HG03159 (cell line): ENCODE measurements around the gene RAMP3.
"Not testable (repeated sequence)": the region's sequence is repeated elsewhere in the genome, so short reads cannot be mapped to it uniquely, and the experiment has no call there.

Experiments used
- ATAC-seq: cut with Tn5 transposase; IDR thresholded peaks from one replicate; pipeline ENCODE4 v1.9.1; 2021; ENCODE audit warnings: mild to moderate bottlenecking, moderate library complexity; ENCODE audit not compliant: unreplicated experiment

RAMP3 gene

DNA sequence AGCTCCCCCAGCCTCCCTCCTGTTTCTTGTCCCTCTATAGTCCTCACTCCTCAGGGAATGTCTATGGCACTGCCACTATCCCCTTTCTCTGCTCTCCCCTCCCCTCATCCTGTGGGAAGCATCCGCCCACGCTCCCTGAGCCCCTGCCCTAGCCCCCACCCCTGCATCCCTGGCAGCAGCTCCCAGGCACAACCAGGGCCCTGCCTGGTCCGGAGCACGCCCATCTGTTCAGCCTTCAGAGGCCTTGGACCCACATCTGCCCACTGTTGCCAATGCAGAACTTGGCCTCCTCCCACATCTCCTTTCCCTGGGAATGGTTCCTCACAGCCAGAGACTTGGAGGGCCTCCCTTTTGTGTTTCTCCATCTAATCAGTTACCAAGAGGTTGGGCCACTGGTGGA lies 25.7 kb upstream of the RAMP3 start:
- no peak for ATAC-seq

DNA sequence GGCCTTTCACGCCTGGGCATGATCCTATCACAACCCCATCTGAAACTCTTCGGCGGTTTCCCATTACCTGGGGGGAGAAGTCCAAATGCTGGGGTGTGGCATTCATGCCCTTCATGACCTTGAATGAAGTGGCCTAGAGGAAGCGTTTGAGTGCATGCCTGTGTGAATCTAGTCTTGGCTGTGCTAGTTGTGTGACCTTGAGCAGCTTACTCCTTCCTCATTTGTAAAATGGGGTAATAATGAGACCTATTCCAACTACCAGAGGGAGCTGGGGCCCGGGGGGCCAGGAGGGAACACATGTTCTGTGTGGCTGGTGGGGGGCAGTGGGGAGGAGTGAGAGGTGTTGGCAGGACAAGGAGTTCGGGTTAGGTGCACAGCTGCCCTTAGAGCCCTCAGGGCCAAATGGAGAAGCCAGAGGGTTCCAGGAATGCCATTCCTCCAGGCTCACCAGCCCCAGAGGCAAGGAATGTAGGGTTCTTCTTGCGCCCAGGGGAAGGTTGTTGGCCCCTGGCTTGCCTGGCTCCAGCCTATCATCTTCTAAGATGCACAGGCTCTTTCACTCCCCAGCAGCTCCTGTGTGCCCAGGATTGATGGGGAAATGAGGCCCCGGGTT lies 24.8 kb upstream of the RAMP3 start:
- no peak for ATAC-seq

DNA sequence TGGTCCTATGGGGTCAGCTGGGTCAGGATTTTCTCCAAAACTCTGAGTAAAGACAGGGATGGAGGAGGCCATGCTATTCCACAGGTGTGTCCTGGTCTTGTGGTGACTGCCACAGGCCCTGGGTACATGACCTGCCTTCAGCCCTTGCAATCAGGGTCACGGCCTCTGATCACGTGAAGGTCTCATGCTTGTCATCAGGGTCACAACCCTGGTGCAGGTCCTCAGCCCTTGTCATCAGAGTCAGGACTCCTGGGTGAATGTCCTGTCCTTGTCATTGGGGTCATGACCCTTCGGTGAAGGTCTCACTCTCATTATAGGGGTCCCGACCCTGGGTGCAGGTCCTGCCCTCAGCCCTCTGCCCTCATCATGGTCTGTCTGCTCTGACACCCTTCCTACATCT lies 24.2 kb upstream of the RAMP3 start:
- no peak for ATAC-seq

DNA sequence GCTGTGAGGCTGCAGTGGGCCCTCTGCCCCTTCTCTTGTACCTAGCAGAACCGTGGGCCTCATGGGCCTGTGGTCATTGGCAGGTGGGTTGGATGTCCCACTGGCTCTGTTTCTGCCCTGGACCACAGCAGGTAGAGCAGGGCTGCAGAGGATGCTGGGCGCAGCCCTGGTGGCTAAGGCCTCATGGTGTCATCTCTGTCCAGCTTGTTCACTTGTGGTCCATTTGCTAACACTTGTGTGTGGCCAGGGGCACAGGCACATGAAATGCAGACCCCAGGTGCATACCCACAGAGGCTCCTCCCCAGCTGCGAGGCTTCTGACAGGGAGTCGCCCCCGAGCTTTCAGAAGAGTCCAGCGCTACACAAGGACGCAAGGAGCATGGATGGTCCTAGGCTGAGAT lies 23.7 kb upstream of the RAMP3 start:
- ATAC-seq, result no peak

DNA sequence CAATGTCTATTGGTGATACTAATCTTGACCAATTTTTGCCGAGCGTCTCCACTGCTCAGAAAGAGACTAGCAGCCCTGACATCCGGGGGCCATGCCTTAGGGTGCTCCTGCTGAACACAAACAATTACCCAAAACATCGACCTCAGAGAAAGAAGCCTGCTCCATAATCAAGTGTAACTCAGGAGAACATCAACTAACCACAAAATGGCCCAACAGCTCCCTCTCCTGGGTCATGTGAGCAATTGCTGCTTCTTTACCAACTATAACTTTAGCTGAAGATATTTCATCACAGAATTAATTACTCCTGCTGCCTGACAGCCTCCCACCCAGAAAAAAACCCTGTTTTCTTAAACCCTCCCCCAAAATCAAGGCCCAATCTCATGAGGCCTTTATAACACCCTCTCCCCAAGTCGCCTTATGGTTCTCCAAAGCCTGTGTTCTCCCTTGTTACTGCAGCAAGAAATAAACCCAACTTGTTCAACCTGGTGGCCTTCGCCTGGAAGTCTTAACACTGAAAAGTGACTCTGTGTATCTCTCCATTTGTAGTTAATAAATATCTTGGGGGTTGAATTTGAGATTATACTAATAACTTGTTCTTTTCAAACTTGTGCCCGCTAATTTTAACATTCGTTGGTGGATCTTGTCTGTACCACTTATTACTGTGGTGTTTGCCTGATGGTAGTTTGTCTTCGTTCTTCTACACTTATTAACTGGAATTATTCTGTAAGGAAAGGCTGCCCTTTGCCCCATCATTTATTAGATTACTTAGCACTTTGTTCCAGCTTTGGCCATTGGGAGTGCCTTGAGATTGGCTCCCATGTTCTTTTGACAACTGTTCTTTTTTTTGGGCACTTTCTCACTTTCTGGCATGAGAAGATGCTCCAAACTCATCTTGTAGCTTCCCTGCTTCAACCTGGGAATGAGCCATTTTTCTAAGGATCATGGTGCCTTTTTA lies 21.2 kb upstream of the RAMP3 start:
- ATAC-seq, result peak; percentile 51

DNA sequence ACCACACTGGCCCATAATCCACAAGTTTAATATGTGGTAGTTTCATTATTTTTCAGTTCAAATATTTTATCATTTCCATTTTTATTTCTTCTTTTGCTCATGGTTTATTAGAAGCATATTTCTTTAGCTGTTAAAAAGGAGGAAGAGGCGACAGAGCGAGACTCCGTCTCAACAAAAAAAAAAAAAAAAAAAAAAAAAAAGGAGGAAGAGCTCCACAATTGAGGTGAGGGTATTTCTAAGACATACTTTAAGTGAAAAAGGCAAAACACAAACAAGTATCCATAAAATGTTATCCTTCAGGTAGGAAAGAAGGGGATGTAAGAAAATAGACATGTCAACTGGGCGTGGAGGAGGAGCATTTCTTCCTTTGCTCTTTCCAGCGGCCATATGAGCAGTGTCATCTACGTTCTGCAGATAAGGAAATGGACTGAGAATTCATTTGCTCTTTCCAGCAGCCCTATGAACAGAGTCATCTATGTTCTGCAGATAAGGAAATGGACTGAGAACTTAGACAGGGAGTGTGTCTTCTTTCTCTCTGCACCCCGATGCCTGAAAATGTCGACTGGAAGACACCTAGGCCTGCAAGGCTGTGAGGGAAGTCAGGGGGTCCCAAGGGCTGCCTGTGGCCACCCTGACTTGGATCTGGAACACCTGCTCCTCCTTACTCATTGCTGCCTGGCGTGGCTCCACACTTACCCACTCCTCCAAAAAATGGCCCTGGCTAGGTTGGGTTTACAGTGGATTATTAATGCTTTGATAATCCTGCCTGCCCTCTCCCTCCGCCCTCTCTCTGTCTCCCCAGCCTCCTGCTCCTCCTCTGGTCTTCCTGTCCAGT lies 18.9 kb upstream of the RAMP3 start:
- no peak for ATAC-seq

DNA sequence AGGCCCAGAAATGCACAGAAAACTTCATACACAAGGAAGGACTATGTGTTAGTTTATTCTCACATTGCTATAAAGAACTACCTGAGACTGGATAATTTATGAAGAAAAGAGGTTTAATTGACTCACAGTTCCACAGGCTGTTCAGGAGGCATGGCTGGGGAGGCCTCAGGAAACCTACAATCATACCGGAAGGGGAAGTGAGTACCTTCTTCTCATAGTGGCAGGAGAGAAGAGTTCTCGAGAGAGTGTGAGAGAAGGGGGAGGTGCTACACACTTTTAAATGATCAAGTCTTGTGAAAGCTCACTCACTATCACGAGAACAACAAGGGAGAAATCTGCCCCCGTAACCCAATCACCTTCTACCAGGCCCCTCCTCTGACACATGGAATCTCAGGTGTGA lies 16.8 kb upstream of the RAMP3 start:
- peak; percentile 48 for ATAC-seq

DNA sequence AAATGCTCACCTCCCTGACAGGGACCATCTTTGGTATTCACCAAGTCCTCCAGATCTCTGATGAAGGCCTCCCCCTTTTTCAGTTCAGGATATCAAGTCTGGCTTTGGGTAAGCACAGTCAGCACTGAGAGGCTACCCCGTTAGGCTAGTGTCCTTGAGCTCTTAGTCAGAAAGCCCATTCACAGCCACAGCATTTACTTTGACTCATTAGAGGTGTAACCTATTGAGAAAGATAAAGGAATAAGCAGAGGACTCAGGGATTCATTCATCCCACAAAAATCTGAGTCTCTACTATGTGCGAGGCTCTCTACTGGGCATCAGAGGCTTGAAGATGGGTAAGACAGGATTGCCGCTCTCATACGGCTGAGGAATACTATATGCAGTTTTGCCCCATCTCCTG lies 14.0 kb upstream of the RAMP3 start:
- ATAC-seq, result no peak

DNA sequence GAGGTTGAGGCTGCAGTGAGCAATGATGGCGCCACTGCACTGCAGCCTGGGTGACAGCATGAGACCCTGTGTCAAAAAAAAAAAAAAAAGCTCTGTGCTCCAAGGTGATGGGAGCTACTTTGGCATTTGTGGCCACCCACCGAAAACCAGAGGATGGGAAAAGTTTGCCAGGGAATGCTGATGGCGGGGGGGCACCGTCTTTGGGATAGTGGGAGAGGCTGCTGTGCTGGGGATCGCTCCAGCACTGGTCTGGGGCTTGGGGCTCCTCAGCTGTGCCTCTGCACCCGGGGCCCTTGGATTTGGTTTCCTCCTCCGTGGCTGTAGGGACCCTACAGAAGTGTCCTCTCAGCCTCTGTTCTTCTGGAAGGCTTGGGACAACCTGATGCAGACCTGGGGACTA lies 11.7 kb upstream of the RAMP3 start:
- no peak for ATAC-seq

DNA sequence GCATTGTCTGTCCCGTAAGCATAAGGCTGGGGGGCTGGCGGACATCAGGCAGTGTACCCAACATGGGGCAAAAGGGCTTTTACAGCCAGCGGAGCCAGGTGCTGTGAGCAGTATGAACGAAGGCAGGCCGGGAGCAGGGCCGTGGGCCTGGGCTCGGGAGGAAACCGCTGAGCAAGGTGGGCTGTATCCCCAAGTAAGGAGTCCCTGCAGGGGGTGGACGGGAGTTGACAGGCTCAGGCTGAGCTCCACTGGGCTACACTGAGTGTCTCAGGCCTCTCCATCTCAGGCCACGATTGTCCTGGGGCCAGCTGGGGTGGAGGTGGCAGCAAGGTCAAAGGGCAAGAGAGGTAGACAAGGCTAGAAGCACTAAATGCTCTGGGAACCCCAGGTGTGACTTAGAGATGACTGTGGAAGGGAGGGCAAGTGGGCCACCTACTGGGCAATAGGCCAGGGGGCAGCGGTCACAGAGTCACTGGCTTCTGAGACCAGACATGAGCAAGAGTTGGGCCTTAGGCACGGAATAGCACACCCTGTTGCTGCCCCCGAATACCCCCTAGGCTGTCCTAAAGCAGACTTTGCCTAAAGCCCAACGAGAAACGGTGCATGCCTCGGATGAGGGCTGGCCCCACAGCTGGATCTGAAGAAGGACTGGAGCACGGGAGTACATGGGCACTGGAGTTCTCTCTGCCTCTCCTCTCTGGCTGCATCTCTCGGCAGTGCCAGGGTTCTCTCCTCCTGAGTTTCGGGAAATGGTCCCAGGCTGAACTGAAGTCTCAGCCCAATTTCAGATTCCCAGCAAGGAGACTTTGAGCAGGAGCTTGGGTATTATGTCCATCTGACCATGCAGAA lies 10.8 kb upstream of the RAMP3 start:
- no peak for ATAC-seq

DNA sequence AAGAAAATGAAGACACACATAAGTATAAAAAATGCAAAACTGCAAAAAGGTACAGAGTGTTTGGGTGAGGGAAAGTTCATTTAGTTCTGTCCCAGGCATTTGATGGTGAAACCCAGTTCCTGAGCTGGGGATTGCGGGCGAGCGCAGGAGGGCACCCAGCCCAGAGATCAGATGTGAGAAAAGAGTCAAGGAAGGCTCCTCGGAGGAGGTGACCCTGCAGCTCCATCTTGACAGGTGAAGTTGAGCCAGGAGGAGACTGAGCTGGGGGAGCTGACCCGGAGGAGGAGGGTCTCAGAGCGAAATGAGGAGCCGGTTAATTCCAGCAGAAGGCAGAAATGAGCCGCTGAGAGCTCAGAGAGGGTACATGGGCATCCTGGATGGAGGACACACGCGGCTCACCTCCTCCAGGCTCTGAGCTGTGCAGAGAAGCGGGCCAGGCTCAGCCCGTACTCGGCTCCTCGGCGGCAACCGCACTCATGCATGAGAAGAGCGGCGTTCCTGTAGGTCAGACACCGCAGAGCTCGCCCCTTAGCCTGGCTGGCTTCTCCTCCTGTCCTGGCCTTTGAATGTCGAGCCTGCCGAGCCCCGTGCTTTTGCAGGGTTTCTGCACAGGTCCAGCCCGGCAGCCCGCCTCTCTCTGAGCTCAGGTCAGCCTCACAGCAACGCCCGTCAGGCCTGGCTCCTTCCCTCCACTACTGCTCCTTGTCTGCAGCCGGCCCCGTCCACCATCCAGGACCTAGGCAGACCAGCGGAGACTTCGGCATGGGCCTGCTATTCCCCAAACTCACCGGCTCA lies 9.5 kb upstream of the RAMP3 start:
- ATAC-seq, result no peak

DNA sequence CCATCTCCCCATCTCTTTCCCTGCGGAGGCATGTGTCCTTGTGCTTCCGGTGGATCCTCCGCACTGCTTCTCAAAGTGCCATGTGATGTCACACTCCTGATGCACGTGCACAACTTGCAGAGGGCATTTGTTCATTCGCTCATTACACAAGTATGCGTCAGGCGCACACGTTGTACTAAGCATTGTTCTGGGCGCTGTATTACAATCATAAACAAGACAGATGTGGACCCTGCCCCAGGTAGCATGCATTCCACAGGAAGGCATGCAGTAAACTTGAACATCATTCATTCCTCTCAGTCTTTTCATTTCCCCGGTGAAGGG lies 9.0 kb upstream of the RAMP3 start:
- no peak for ATAC-seq

DNA sequence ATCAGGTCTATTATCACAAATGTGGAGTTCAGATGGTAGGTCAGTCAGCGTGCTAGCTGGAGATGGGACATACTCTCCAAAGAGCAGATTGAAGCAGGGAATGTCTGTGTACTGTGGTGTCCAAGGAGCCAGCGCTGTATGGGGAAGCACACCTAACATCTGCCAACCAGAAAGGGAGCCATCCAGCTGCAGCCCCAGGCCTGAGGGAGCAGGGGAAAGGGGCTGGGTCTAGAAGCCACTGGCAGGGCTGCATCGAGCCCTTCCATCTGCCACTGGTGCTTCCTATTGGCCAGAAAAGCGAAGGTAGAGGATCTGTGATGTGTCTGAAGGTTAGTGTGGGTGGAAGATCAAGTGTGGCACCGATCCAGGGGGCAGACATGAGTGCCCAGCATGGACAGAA lies 8.0 kb upstream of the RAMP3 start:
- ATAC-seq, result no peak

DNA sequence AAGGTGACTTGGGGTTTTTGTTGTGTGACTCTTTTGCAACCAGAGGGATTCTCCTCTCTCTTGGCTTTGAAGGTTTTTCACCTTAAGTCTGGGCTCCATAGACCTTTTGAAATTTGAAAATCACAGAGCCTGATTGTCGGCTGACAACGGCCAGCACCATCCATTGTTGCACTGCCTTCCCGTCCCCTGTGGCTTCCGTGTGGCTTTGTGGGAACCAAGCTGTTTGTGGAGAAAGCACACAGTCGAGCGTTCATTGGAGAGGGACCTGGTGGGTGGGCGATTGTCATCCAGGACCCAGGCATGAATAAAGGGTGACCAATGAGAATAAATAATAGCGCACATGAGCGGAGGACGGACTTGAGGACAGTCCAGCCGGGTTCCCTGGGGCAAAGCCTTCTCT lies 7.4 kb upstream of the RAMP3 start:
- no peak for ATAC-seq

DNA sequence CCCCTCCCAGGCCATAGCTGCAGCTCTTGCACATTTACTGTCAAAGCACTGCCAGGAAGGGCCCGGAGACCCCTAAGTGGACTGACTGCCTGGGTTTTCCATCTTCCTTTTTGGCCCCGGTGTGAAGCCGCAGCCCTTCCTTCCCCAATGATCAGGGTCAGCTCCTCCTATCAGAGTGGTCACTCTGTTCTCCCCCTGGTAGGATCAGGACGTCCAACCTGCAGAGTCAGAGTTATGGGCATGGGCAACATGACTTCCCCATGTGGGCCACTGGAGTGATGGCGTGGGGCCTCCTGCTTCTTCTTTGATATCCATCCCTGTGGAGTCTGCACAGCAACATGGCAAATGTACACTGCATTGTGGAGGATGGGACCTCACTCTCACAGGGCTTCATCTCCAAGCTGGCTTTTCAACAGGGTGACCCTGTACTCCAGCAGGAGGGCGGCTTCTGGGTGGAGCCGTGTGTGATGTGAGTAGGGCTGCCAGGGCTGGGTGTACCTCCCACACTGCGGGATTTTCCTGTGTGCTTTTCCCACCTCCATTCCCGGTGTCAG lies 6.4 kb upstream of the RAMP3 start:
- no peak for ATAC-seq

DNA sequence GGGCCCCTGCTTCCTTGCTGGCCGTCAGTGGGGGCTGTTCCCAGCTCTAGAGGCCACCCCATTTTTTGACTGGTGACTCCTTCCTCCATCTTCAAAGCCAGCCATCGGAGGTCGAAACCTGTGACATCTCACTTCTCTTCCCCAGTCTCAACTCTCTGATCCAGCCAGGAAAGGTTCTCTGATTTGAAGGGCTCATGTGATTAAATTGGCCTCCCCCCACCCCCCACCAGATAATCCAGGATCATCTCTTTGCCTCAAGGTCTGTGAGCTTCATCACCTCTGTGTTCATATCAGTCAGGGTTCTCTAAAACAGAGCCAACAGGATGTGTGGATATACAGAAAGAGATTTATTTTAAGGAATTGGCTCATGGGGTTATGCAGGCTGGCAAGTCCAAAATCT lies 5.6 kb upstream of the RAMP3 start:
- no peak for ATAC-seq

DNA sequence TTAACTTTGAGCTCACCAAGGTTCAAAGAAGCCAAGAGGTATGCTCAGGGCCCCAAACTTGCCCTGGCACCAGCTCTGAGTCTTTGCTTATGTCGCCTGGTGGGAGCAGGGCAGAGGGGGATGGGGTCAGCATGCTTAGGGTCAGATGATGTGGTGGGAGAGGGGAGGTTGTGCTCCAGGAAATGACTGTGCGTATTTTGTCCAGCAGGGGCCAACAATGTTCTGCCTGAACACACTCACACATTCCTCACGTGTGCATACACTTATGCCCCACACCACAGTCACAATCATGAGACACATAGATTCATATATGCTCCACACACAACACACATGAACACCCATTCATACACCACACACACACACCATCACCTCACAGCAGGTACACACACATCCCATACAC lies 4.4 kb upstream of the RAMP3 start:
- no peak for ATAC-seq

DNA sequence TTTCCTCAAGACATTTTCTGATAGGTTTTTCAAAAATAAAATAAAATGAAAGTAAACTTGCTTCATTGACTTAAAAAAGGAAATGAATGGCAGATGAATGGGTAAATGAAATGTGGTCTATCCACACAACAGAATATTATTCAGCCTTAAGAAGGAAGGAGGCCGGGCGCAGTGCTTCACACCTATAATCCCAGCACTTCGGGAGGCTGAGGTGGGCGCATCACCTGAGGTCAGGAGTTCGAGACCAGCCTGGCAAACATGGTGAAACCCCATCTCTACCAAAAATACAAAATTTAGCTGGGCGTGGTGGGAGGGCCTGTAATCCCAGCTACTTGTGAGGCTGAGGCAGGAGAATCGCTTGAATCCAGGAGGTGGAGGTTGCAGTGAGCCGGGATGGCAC lies 3.7 kb upstream of the RAMP3 start:
- not testable (repeated sequence) for ATAC-seq

DNA sequence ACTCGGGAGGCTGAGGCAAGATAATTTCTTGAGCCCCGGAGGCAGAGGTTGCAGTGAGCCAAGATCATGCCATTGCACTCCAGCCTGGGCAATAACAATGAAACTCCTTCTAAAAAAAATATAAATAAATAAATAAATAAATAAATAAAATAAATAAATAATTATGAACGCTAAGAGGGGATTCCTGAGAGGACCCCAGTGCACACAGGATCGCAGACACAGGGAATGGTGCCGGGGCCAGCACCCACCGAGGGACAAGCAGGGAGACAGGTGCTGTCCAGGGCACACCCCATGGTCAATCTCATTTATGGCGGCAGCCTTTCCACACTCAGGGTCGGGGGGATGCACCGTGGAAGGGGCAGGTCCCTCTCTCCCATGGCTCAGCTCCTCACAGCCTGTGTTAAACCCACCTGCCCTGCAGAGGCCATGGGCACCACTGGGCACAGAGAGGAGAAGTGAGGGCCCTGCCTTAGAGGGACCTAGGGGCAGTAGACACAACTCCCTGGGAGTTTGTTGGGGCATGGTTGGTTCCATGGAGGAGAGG lies 2.2 kb upstream of the RAMP3 start:
- ATAC-seq, result no peak

DNA sequence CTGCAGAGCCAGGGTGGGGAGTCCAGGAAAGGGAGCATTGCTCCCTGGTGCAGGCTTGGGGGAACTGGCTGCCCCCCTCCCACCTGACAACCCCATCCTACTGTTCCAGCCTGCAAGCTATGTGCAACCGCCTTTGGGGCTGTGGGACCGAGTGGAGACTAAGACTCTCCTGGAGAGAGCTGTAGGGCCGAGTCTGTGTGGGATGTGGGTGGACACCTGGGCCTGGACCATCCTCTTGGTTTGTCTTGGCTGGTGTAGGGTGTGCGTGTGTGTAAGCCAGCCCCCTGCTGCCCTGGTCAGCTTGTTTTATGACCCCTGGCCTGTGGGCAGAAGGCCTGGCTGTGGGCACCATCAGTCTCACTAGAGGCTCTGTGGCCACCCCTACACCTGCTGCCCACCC lies 1.6 kb upstream of the RAMP3 start:
- no peak for ATAC-seq
